NCI-H1694 (cell line): Measurements from ENCODE around the gene SPAG4.

Source experiments
- DNase-seq: peaks from one replicate; lab custom pipeline; 2025; lab: John Stamatoyannopoulos, UW

The SPAG4 gene

GRCh38 chr20:35615667-35616464, at the start of gene SPAG4:
Gene SPAG4, plus strand, starts transcription at chr20:35615829. Its CDS starts 175 bp downstream, at chr20:35616004.
- DNase-seq: no peak

DNA sequence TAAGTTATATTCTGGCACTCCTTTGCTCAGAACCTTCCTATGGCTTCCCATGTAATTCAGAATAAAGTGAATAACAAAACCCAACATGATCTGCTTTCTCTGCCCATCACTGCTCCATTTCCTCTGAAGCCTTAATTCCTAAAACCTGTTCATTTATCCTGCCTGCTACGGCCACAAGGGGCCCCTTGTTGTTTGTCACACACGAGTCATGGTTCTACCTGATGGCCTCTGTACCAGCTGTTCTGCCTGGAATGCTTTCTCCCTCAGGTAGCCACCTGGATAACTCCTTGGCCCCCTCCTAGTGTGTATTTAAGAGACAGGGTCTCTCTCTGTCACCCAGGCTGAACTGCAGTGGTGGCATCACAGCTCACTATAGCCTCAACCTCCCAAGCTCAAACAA, 47.0 kb upstream of the SPAG4 start:
- DNase-seq: no peak

DNA sequence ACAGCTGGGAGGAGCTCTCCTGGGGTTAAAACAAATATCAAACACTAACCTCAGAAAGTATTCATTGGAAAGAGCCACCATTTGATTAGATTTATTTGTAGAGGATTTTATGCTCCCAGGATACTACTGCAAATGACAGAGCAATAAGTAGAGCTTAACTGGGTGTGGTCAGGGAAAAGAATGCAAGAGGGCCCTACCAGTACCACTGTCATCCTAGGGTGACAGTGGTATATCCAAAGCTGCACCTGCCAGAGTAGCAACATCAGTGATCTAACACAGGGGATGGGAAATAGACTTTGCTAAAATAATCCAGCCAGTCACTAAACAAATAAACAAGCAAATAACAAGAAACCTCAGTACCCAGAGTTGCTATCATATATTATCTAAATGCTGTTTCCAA, 44.1 kb upstream of the SPAG4 start:
- no peak for DNase-seq

DNA sequence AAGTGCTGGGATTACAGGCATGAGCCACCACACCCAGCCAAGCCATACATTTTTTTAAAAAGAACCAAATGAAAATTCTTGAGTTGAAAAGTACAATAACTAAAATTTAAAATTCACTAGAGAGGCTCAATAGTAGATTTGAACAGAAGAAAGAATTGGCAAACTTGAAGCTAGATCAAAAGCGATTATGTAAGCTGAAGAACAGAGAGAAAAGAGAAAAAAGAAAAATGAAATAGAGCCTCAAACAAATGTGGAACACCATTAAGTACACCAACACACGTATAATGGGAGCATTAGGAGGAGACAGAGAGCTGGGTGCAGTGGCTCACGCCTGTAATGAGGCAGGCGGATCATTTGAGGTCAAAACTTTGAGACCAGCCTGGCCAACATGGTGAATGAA, 42.8 kb upstream of the SPAG4 start:
- DNase-seq: no peak

GRCh38 chr20:35575958-35576357, 39.7 kb upstream of the SPAG4 start:
- no peak for DNase-seq

GRCh38 chr20:35576816-35577215, 38.8 kb upstream of the SPAG4 start:
- no peak for DNase-seq

- no peak for DNase-seq
Measured at GRCh38 chr20:35578469-35578868, 37.2 kb upstream of the SPAG4 start.

GRCh38 chr20:35579196-35579595, 36.4 kb upstream of the SPAG4 start:
- DNase-seq: no peak

DNA sequence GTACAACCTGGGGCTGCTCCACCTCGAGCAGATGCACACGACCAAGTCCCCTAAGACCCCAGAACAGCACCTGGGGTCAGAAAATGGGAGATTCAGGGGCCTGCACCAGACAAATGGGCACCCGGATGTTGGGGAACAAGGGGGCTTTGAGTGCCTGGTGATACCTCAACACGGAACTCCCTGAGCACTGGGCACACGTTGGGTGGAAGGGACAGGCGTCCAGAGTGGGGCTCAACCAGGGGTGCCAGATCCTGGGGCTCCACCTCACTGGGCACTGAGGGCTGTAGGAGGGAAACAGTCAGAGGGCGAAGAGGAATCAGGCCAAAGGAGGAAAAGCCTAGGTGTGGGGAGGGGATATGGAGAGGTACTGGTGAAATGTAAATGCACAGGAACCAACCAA, 33.5 kb upstream of the SPAG4 start:
- DNase-seq: no peak

DNA sequence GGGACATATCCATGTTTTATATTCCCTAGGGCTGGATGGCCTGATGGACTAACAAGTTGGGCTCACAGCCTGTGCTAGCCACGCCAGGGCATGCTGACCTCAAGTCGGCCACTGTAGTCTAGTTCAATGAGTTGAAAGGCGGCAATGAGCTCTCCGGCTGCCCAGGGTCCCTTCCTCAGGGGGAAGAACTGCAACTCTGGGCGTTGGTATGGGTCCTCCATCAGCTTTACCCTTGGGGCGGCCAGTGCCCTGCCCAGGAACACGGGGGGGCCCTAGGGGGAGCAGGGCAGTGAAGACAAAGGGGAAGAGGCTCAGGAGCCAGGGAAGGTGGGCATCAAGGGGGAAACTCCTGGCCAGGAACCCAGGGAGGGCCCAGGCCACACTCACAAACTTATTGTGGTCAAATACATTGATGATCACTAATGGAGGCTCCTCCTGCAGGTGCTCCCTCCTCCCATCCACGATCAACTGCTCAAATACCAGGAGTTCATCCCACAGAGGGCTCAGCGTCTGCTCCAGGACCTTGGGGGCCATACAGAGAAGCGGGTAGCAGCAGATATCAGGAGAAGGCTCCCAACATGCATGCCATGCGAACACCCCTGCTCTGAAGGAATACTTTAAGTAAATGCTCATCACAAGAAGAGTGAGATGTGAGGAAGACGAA, 32.8 kb upstream of the SPAG4 start:
- no peak for DNase-seq

GRCh38 chr20:35583636-35584560, 31.7 kb upstream of the SPAG4 start:
- DNase-seq: no peak

GRCh38 chr20:35586751-35587425, 28.7 kb upstream of the SPAG4 start:
- no peak for DNase-seq

DNA sequence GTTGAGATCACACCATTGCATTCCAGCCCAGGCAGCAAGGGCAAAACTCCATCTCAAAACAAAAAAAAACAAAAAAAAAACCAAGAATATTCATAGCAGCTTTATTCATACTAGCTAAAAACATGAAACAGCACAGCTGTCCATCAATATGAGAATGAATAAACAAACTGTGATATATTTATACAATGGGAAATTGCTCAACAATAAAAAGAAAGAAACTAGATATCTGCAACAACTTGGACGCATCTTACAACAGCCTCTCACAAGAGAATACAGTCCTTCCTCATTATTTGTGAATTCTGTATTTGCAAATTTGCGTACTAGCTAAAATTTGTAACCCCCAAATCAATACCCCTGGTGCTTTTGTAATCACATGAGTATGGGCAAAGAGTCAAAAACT, 28.2 kb upstream of the SPAG4 start:
- DNase-seq: no peak

DNA sequence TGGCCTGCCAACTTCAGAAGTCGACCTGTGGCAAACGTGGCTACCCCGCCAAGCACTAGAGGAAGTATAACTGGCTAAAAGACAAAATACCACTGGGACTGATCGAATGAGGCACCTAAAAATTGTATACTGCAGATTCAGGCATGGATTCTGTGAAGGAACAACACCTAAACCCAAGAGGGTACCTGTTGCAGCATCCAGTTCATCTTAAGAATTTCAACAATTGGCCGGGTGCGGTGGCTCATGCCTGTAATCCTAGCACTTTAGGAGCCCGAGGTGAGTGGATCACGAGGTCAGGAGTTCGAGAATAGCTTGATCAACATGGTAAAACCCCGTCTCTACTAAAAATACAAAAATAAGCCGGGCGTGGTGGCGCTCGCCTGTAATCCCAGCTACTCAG, 27.2 kb upstream of the SPAG4 start:
- no peak for DNase-seq

DNA sequence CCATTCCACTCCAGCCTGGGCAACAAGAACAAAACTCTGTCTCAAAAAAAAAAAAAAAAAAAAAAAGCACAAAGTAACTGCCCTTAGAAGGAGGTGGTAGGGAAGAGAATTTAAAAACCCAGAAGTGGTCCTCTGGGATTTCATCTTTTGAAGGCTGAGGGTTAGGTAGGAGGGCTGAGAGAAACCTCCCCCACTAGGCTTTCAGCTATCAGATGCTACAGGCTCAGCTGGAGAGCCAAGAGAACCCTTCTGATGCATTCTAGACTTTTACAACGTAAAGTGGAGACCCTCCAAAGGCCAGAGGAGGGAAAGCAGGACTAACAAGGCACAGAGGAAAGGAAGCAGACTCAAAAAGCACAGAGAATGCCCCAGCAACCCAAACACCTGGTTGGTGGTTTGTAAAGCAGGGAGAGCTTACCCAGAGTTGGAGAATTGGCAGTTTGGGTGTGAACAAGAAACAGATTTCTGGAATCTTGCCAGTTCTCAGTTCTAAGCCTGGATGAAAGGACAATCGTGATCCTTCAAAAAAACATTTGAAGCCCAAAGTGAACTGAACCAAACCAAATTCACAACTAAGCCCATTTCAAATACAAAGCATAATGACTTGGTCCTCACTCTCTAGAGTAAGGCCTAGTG, 23.2 kb upstream of the SPAG4 start:
- DNase-seq: no peak

GRCh38 chr20:35595456-35595855, 20.2 kb upstream of the SPAG4 start:
- no peak for DNase-seq

GRCh38 chr20:35595901-35596300, 19.7 kb upstream of the SPAG4 start:
- no peak for DNase-seq

DNA sequence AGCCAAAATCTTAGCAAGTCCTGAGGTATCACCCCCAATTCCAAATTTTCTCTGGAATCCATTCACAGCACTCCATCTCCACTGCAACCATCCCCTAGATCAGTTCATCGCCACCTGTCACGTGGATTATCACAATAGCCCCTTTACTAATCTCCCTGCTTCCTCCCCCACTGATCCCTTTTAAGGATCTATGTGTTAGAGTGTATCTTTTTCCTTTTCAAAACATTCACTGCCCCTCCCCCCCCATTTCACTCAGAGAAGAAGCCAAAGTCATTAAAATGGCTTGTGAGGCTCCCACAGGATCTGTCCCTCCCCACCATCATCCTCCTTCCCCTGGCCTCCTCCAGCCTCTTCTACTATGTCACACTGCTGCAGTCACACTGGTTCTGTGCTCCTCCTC, 18.4 kb upstream of the SPAG4 start:
- DNase-seq: no peak

DNA sequence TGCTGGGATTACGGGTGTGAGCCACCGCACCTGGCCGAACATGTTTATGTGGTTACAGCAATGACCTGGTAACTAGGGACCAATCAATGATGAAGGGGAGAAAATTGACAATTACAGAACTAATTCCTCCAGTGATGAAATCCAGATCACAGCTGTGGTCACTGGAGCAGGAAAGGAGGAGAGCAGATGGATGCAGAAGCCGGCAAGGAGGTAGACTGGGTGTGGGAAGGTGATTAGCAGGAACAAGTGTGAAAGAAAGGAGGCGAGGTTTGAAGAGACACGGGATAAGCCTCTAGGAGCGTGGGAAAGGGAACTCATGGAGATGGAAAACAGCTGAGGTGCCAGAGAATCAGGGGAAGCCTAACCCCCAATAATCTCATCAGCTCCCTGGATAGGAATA, 17.2 kb upstream of the SPAG4 start:
- no peak for DNase-seq

DNA sequence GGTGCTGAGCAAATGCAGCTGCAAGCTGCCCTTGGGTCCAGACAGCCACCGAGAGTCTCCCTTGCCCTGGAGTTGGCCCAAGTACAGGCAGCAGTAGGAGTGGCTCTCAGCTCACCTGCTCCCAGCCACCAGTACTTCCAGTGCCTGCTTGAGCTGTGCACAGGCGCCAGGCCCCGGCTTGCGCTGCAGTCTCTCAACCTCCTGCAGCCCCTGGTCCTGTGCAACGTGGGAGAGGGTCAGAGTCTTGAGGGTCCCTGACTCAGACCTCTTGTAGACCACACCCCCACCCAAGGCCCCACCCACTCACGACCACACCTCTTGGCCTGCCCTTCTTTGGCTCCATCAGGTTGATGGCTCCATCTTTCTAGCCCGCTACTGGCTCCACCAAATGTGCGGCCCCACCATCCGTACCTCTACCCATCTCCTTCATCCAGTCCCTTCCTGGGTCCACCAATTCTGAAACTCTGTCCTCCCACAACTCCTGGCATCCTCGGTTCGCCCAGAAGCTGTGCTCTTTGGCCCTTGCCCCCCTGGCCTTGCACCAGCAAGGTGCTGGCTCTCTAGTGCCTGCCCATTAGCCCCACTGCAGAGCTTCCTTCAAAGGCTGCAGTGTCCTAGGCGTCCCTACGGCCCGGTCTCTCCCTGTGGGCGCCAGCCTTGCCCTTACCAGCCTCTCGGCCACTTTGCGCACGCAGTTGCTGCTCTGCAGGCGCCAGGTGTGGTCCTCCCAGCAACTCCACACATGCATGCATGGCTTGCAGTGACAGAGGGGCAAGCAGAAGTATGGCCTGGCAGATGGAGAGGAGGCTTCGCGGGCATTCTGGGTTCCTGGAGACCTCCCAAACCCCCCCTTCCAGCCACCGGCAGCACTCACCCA, 16.5 kb upstream of the SPAG4 start:
- no peak for DNase-seq

- DNase-seq: no peak
Measured at GRCh38 chr20:35599776-35600120, 15.9 kb upstream of the SPAG4 start.
